HG03457 (cell line): ENCODE data around the gene ECHS1.
A peak's percentile ranks its signal among the peaks of the same experiment; 100 is the strongest.
"Not testable (repeated sequence)": the region's sequence is repeated elsewhere in the genome, so short reads cannot be mapped to it uniquely, and the experiment has no call there.

Experiments
- ATAC-seq: cut with Tn5 transposase; IDR thresholded peaks from one replicate; pipeline ENCODE4 v1.9.1; 2021; ENCODE audit warnings: moderate number of reproducible peaks; ENCODE audit not compliant: unreplicated experiment

The ECHS1 gene

DNA sequence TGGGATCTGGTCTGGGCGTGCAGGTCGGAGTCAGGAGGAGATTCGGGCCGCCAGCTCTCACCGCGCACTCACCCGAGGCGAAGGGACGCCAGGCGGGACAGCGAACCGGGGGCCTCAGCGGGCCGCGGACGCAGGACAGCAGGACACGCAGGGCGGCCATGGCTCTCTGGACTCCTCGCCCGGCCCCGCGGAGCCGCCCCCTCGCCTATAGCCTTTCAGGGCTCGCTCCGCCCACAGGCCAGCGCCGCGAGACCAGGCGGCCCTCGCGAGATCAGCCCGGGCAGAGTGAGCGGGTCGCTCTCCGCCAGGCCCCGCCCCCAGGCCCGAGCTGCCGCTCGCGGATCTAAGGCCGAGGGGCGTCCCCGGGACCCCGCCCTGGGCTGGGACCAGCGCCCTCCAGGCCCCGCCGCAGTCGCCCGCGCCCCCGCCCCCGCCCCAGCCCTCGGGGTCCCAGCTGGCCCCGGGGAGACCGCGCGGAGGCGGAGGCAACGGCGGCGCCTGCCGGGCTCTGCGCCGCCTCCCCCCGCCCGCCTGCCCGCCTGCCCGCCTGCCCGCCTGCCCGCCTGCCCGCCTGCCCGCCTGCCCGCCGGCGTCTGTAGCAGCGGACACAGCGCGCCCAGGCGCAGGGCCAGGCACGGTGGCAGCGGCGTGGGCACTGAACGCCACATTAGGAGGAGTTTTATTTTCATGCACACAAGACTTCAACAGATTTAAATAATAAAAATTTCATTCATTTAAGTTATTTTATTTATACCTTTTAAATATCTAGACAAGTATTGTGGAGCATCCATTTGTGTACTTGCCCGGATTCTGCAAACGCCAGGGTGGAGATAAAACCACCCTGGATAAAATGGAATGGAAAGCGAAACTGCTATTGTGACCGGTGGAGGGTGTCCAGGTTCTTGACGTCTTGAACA is at the start of gene ECHS1:
Gene ECHS1 (minus strand): TSS at position 181 of the 917 bp plus-strand sequence. CDS start 21 bp downstream, at position 160.
- peak; percentile 90 for ATAC-seq

DNA sequence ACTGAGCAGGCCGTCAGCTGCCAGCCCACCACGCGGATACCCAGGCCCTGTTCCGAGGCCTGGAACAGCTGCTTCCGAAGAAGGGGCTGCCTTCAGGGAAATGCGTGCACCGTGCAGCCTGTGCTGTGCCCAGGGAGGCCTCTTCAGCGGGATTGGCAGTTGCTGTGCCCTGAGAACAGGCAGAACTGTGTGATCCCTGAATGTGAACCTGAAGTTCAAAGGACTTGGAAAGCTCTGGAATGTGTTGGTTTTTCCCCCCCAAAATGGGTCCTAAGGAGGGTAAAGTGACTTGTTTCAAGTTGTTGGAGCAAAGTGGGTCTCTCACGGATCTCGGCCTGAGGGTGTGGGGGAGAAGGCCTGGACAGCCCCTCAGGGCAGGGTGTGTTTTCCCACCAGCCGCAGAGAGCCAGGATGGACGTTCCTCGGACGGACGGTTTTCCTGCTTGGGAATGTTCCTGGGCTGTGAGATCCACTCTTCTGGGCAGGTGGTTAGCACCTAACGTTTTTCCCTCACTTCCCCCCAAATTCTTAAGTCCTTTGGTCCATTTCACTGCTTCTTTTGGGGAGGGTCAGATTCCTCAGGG is 49.2 kb upstream of the ECHS1 start:
- ATAC-seq = no peak

DNA sequence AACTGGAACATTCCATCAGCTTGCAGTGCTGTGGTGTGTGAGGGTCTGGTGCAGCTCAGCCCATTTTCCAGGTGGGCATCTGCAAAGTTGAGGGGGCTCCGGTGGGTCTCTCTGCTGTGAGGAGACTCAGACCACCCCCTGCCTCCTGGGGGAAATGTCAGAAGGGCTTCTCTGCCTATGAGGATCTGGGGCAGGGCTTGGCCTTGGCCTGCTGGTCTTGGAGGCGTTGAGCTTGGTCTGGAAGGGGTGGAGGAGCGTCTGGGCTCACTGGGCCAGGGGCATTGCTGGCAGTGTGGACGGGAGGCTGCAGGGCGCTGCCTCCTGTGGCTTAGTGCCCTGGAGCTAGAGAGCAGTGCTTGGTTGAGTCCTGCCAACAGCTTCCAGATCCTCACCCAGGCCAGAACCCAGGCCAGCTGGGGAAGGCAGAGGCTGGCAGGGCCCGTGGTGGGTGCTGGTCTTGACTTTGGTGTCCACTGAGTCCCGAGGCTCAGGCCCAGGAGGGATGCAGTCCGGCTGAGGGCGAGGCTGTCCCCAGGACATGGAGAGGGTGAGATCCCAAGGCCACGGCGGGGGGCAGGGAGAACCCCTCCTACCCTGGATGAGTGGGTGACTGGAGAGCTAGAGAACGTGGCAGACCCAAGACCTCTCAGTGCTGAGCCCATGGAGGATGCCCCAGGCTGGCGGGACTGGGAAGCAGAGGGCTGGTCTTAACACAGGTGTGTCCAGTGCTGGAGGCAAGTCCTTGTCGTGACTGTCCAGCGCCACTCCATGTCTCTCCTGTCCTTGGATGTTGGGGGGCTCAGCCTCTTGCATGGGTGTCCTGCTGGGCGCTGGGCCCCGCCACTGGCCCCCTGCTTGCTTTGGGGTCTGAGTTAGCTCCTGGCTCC is 48.4 kb upstream of the ECHS1 start:
- no peak for ATAC-seq

DNA sequence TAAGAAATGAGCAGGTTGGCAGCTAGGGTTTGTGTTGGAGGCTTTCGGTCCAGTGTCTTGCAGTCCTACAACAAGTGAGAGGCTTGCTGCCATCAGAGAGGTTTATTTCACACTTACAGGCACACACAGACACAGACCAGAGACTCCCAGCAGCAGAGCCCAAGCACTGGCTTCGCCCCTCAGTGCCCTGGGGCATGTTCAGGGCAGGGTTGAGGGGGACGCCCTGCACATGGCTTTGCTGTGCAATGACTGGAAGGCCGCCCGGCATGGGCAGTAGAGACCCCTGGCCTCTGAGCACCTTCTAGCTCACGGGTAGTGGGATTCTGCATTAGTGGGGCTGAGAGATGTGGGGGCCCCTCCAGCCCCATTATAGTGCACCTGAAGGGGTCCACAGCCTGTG is 47.4 kb upstream of the ECHS1 start:
- no peak for ATAC-seq

DNA sequence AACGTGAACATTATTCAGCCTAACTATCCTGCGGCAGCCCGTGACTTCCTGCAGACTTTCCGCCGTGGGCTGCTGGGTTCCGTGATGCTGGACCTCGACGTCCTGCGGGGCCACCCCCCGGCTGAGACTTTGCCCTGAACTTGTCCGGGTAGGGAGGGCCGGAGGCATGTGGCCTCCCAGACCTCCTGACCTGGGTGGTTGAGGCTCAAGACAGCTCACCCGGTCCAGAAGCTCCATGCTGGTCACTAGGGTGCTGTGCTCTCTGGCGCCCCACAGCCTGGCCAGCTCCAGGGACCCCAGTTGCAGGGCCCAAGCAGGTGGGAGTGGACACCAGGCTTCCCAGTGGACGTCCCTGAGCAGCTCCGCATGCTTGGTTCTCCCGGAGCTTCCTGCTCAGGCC is 46.9 kb upstream of the ECHS1 start:
- ATAC-seq = no peak

DNA sequence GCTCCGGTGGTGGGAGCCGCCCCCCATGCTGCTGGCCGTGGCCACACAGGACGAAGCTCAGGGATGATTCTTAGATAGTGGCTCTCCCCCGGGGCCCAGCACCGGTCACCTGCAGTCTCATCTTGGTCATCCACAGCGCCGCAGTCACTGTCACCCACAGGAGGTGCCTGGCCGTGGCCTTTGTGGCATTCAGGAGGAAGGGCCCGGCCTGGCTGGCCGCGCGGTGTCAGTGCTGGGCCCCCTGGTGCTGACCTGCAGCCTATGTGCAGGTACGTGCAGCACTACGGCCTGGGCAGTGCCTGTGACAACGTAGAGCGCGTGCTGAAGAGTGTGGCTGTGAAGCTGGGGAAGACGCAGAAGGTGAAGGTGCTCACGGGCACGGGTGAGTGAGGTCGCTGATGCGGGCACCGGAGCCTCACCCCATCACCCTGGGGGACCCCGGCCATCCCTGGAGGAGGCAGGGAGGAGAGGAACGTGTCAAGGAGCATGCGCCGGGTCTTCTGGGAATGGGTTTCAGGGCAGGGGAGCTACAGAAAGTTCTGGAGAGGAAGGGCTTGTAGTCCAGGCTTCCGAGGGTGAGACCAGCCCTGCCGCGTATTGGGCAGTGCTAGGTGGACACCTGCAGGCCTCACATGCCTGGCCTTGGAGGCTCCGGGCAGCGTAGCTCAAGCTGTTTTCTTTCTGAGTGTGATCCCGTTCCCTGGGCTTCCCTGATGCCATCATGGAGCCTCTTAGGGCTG is 46.2 kb upstream of the ECHS1 start:
- ATAC-seq = no peak

DNA sequence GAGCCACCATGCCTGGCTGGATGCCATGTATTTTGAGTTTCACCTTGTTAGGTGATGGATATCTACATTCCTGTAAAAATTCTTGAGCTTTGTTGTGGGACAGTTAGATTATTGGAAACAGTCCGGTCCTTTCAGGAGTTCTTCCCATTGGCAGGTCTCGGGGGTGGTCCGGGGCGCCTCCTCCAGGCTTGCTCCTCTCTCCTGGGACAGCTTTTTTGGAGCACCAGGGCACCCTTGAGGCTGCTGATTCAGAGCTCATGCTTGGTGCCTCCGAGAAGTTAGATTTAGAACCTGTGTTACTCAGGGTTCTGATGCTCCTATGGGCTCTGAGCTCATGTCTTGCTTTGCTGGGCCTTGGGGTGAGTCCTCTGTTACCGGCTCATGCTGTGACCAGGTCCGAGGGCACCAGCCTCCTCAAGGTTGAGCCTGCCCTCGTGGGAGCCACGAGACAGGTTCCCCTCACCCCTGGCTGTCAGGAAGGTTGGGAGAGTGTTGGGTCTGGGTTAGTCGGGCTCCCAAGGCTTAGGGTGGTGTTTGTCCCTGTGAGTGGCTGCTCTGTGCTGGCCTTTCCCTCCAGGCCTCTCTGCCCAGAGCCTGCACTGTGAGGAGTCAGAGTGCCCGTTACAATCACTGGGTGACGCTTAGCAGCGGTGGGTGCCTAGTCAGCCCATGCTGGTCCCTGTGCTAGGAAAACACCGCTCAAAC is 45.3 kb upstream of the ECHS1 start:
- ATAC-seq = no peak

DNA sequence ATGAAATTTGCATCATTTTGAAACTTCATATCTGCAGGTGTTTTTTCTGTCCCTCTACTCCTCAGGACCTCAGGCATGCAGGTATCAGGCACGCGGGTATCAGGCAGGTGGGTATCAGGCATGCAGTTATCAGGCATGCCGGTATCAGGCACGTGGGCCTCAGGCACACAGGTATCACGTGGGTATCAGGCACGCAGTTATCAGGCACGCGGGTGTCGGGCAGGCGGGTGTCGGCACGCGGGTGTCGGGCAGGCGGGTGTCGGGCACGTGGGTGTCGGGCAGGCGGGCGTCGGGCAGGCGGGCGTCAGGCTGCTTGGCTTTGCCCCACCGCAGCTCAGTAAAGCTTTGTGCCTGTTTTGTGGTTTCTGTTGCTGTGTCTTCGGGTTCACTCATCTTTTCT is 42.6 kb upstream of the ECHS1 start:
- ATAC-seq = no peak

DNA sequence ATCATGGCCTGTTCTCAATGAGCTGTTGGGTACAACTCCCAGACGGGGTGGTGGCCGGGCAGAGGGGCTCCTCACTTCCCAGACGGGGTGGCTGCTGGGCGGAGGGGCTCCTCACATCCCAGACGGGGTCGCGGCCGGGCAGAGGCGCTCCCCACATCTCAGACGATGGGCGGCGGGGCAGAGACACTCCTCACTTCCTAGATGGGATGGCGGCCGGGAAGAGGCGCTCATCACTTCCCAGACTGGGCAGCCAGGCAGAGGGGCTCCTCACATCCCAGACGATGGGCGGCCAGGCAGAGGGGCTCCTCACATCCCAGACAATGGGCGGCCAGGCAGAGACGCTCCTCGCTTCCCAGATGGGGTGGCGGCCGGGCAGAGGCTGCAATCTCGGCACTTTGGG is 41.2 kb upstream of the ECHS1 start:
- ATAC-seq = not testable (repeated sequence)

DNA sequence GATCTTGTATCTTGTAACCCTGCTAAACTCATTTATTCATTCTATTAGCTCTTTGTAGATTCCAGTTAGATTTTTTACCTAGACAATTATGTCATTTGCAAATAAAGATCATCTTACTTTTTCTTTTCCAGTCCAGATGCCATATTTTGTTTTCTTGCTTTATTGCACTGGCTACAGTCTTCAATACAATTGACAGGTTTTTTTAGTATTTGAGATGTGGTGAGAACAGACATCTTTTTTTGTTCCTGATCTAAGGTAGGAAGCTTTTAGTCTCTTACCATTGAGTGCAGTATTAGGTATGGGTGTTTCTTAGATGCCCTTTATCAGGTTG is 39.2 kb upstream of the ECHS1 start:
- no peak for ATAC-seq

DNA sequence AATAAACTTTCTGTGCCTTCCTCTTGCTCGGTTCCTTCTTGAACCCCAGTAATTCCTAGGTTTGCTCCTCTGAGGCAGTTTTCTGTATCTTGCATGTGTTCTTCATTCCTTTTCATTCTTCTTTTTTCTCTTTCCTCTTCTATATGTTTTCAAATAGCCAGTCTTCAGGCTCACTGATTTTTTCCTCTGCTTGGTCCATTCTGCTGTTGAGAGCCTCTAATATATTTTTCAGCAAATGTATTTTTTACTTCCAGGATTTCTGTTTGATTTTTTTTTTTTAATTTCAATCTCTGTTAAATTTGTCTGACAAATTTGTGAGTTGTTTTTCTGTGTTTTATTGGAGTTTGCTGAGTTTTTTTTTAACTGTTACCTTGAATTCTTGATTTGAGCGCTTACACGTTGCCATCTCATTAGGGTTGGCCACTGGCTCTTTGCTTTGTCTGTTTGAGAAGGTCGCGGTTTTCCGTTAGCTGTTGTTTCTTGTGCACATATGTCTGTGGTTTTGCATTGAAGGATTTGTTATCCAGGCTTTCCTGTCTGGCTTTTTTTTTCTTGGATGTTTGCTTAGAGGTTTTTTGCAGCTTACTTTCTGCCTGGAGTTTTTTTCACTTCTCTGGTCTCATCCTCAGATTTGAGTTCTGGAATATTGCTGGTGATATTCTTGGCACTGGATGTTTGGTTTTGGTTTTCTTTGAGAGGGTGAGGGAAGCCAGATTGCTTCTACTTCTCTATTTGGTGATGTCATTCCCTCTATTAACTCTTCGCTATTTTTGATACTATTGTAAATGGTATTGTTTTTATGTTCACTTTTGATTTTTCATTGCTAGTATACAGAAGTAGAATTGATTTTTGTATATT is 38.6 kb upstream of the ECHS1 start:
- ATAC-seq = no peak

DNA sequence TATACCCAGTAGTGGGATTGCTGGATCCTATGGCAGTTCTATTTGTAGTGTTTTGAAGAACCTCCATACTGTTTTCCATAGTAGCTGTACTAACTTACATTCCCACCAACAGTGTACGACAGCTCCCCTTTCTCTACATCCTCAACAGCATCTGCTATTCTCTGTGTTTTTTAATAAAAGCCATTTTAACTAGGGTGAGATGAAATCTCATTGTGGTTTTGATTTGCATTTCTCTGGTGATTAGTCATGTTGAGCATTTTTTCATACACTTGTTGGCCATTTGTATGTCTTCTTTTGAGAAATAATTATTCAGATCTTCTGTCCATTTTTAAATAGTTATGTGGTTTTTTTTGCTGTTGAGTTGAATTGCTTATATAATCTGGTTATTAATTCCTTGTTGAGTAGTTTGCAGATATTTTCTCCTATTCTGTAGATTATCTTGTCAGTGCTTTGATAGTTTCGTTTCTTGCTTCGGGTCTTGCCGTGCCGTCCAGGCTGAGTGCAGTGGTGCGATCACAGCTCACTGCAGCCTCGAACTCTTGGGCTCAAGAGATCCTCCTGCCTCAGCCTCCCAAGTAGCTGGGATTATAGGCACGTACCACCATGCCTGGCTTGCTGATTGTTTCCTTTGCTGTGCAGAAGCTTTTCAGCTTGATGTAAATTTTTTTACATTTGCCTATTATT is 32.8 kb upstream of the ECHS1 start:
- ATAC-seq = no peak

DNA sequence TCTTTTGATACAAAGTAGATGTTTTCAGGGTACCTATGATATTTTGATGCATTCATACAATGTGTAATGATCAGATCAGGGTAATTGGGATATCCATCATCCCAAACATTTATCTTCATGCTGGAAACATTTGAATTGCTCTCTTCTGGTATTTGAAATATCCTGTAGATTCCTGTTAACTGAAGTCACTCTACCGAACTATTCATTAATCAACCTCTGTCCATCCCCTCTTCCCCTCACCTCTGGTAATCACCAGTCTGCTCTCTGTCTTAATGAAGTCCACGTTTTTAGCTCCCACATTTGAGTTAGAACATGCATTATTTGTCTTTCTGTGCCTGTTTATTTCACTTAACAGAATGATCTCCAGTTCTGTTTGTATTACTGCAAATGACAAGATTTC is 32.1 kb upstream of the ECHS1 start:
- ATAC-seq = no peak

DNA sequence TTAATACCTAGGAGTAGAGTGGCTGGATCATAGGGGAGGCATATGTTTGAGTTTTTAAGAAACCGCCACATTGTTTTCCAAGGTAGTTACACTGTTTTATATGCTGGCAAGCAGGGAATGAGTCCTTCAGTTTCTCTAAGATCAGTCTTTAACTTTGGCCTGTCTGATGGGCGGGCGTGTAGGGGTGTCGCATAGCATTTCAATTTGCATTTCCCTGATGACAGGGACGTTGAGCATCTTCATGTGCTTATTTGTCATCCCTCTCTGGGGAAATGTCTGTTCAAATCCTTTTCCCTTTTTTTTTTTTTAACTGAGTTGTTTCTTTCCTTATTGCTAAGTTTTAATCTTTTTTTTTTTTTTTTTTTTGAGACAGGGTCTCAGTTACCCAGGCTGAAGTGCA is 30.6 kb upstream of the ECHS1 start:
- ATAC-seq = no peak

DNA sequence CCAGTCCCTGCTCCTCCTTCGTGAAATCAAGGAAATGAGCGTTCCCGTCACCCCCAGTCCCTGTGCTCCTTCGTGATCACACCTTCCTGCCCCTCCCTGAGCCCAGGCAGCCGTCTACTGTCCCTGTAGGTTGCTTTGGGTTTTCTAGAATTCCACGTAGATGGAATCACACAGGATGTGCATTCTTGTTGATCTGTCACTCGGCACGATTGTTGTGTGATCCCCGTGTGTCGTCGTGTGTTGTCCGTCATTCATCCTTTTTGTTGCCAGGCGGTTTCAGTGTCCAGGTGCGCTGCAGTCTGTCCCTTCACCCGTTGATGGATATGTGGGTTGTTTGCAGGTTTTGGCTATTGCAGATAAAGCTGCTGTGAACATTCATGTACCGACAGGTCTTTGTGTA is 30.2 kb upstream of the ECHS1 start:
- ATAC-seq = no peak

DNA sequence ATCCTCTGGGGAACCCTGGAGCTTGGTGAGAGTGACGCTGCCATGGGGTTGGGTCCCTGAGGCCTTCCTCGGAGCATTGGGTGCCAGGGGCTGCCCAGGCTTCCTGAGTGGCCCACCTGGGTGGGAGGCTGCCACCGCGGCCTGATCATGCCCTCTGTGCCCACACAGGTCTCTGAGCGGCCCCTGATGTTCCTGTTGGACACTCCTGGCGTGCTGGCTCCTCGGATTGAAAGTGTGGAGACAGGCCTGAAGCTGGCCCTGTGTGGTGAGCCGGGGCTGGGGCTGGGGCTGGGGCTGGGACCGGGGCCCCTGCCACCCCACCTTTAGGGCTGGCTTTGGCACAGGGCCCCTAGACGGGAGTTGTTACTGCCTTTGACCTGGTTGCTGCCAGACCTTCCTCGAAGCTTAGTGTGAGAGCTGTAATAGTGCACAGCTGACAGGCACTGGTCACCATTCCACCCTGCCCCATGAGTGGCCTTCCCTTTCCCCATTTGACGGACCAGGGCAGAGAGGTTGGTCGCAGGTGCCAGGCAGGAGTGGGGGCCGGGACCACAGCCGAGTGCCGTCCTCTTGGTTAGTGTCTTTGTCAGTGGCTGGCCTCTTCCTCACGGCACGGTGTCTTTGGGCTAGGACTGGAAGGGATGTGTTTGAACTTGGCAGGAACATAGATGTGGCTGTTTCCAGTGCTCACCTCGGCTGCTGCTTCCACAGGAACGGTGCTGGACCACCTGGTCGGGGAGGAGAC is 29.0 kb upstream of the ECHS1 start:
- ATAC-seq = no peak

DNA sequence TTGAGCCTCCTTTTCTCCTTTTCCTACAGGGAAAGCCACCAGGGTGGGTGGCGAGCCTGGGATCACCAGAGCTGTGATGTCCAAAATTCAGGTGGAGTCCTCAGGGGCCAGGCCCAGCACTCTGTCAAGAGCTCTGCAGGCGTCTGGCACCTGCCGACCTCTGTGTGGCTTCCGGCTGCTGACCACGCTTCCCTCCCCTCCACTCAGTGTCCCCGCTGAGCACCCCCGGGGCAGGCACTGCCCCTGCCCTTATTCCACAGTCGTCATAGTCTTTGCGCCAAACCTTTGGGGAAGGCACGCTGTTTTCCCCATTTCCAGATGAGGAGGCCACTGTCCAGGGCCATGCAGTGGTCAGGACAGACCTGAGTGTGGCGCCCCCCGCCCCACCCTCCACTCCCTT is 28.3 kb upstream of the ECHS1 start:
- no peak for ATAC-seq
